HepG2 (cell line): Measurements from ENCODE around the gene RHBDD1. TPM values are rescaled to one million over a fixed set of nuclear protein-coding genes. Genes with fewer than 3 reads are reported as not detected.

Source experiments
- CEBPG ChIP-seq: IDR thresholded peaks from 2 replicates; pipeline ENCODE4 v1.6.1; 2016
- ETV5 ChIP-seq: IDR thresholded peaks from 2 replicates; pipeline ENCODE4 v1.6.1; 2018; ENCODE audit warnings: missing biosample characterization, missing genetic modification reagents, inconsistent platforms, borderline replicate concordance
- HHEX ChIP-seq: IDR thresholded peaks from 2 replicates; pipeline ENCODE4 v1.6.1; 2016; ENCODE audit warnings: control low read depth
- HMG20B ChIP-seq: conservative IDR thresholded peaks from 2 replicates; pipeline ENCODE4 v1.6.1; 2016; ENCODE audit warnings: missing genetic modification reagents, missing compliant biosample characterization
- MBD4 ChIP-seq: IDR thresholded peaks from 2 replicates; pipeline ENCODE4 v1.6.1; 2012; ENCODE audit warnings: low read length, inconsistent platforms, borderline replicate concordance
- MXD4 ChIP-seq: IDR thresholded peaks from 2 replicates; pipeline ENCODE4 v1.6.1; 2016; ENCODE audit warnings: mild to moderate bottlenecking, missing biosample characterization, missing genetic modification reagents
- NFIC ChIP-seq: IDR thresholded peaks from 2 replicates; pipeline ENCODE4 v1.6.1; 2012; ENCODE audit warnings: mild to moderate bottlenecking, low read length, inconsistent platforms
- SOX6 ChIP-seq, 2 experiments: fragments of 450-650 bp in 1 of 2; sonication (generic) in 1 of 2; formaldehyde crosslinking in 1 of 2; IDR thresholded peaks; 2 replicates each; pipeline versions ENCODE4 v1.4.0 to v1.6.1; 2017 to 2020; ENCODE audit warnings: antibody characterized with exemption in 1 of 2, mild to moderate bottlenecking in 1 of 2, missing genetic modification reagents in 1 of 2
- polyA plus RNA-seq, 8 experiments: library from polyadenylated mRNA; depleted of rRNA in 3 of 8; stranded (reverse) in 7 of 8; unstranded in 1 of 8; fragments of >200 nt; fragmentation: Illumina TruSeq in 4 of 8; extraction: Trizol in 4 of 8; gene quantifications; 2 replicates each; pipeline versions ENCODE4 v1.2.1 to v1.2.3, GENCODE V29; 2011 to 2016; ENCODE audit warnings: low read depth in 4 of 8, missing spikeins in 1 of 8, mixed read lengths in 1 of 8; ENCODE audit not compliant: insufficient read depth in 1 of 8
- total RNA-seq, 5 experiments: library from RNA; depleted of rRNA; stranded (reverse); fragments of >200 nt; fragmentation: Illumina TruSeq; extraction: Trizol; gene quantifications; 2 replicates each; pipeline ENCODE4 v1.2.3, GENCODE V29; 2016; ENCODE audit warnings: low read depth in 1 of 5
- TF ChIP-seq, protein P1 (sequence below): sonication (generic); formaldehyde crosslinking; IDR thresholded peaks from 2 replicates; pipeline ENCODE4 v1.5.0; 2020; ENCODE audit warnings: mild to moderate bottlenecking, missing genetic modification reagents
- TF ChIP-seq, protein P2 (sequence below): sonication (generic); formaldehyde crosslinking; IDR thresholded peaks from 2 replicates; pipeline ENCODE4 v1.5.0; 2020; ENCODE audit warnings: mild to moderate bottlenecking, missing genetic modification reagents, borderline replicate concordance
- TF ChIP-seq, protein P3 (sequence below): sonication (generic); formaldehyde crosslinking; IDR thresholded peaks from 2 replicates; pipeline ENCODE4 v1.4.0; 2020; ENCODE audit warnings: missing genetic modification reagents, borderline replicate concordance

The RHBDD1 gene
- total and polyA plus RNA-seq, 2 of the 13 experiments (the other 11 are each of a cell fraction or from before 2014, with no cell fraction given): 8.2 to 9.5 TPM

- TF ChIP-seq HMG20B: 0 out of 2 replicates have a peak, but pooled peaks have one; percentile 57
- TF ChIP-seq MBD4: 0 out of 2 replicates have a peak, but pooled peaks have one; percentile 49
- peak; percentile 84 for TF ChIP-seq HHEX (CRISPR knock-in tag)
- TF ChIP-seq, protein P1, sequence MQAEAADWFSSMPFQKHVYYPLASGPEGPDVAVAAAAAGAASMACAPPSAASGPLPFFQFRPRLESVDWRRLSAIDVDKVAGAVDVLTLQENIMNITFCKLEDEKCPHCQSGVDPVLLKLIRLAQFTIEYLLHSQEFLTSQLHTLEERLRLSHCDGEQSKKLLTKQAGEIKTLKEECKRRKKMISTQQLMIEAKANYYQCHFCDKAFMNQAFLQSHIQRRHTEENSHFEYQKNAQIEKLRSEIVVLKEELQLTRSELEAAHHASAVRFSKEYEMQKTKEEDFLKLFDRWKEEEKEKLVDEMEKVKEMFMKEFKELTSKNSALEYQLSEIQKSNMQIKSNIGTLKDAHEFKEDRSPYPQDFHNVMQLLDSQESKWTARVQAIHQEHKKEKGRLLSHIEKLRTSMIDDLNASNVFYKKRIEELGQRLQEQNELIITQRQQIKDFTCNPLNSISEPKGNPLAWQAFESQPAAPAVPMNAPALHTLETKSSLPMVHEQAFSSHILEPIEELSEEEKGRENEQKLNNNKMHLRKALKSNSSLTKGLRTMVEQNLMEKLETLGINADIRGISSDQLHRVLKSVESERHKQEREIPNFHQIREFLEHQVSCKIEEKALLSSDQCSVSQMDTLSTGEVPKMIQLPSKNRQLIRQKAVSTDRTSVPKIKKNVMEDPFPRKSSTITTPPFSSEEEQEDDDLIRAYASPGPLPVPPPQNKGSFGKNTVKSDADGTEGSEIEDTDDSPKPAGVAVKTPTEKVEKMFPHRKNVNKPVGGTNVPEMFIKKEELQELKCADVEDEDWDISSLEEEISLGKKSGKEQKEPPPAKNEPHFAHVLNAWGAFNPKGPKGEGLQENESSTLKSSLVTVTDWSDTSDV (CRISPR knock-in tag): no peak
- TF ChIP-seq, protein P2, sequence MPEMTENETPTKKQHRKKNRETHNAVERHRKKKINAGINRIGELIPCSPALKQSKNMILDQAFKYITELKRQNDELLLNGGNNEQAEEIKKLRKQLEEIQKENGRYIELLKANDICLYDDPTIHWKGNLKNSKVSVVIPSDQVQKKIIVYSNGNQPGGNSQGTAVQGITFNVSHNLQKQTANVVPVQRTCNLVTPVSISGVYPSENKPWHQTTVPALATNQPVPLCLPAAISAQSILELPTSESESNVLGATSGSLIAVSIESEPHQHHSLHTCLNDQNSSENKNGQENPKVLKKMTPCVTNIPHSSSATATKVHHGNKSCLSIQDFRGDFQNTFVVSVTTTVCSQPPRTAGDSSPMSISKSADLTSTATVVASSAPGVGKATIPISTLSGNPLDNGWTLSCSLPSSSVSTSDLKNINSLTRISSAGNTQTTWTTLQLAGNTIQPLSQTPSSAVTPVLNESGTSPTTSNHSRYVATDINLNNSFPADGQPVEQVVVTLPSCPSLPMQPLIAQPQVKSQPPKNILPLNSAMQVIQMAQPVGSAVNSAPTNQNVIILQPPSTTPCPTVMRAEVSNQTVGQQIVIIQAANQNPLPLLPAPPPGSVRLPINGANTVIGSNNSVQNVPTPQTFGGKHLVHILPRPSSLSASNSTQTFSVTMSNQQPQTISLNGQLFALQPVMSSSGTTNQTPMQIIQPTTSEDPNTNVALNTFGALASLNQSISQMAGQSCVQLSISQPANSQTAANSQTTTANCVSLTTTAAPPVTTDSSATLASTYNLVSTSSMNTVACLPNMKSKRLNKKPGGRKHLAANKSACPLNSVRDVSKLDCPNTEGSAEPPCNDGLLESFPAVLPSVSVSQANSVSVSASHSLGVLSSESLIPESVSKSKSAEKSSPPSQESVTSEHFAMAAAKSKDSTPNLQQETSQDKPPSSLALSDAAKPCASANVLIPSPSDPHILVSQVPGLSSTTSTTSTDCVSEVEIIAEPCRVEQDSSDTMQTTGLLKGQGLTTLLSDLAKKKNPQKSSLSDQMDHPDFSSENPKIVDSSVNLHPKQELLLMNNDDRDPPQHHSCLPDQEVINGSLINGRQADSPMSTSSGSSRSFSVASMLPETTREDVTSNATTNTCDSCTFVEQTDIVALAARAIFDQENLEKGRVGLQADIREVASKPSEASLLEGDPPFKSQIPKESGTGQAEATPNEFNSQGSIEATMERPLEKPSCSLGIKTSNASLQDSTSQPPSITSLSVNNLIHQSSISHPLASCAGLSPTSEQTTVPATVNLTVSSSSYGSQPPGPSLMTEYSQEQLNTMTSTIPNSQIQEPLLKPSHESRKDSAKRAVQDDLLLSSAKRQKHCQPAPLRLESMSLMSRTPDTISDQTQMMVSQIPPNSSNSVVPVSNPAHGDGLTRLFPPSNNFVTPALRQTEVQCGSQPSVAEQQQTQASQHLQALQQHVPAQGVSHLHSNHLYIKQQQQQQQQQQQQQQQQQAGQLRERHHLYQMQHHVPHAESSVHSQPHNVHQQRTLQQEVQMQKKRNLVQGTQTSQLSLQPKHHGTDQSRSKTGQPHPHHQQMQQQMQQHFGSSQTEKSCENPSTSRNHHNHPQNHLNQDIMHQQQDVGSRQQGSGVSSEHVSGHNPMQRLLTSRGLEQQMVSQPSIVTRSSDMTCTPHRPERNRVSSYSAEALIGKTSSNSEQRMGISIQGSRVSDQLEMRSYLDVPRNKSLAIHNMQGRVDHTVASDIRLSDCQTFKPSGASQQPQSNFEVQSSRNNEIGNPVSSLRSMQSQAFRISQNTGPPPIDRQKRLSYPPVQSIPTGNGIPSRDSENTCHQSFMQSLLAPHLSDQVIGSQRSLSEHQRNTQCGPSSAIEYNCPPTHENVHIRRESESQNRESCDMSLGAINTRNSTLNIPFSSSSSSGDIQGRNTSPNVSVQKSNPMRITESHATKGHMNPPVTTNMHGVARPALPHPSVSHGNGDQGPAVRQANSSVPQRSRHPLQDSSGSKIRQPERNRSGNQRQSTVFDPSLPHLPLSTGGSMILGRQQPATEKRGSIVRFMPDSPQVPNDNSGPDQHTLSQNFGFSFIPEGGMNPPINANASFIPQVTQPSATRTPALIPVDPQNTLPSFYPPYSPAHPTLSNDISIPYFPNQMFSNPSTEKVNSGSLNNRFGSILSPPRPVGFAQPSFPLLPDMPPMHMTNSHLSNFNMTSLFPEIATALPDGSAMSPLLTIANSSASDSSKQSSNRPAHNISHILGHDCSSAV (CRISPR knock-in tag): no peak
- no peak for TF ChIP-seq MXD4 (CRISPR knock-in tag)
- peak; percentile 41; the same call in 1 of the 2 replicates for TF ChIP-seq ETV5 (CRISPR knock-in tag)
- TF ChIP-seq NFIC: peak; percentile 89
- TF ChIP-seq, protein P3, sequence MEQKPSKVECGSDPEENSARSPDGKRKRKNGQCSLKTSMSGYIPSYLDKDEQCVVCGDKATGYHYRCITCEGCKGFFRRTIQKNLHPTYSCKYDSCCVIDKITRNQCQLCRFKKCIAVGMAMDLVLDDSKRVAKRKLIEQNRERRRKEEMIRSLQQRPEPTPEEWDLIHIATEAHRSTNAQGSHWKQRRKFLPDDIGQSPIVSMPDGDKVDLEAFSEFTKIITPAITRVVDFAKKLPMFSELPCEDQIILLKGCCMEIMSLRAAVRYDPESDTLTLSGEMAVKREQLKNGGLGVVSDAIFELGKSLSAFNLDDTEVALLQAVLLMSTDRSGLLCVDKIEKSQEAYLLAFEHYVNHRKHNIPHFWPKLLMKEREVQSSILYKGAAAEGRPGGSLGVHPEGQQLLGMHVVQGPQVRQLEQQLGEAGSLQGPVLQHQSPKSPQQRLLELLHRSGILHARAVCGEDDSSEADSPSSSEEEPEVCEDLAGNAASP (CRISPR knock-in tag): peak; percentile 33; the same call in 1 of the 2 replicates
- TF ChIP-seq SOX6 (IDR thresholded peaks at IDR 0.05): no peak
- peak; percentile 85 for TF ChIP-seq SOX6 (CRISPR knock-in tag; IDR thresholded peaks at IDR 0.05)
- peak; percentile 33; the same call in 1 of the 2 replicates for TF ChIP-seq CEBPG (CRISPR knock-in tag)
- TF ChIP-seq, all 625 proteins: peak for 75
Observed at GRCh38 chr2:227038550-227039189, 202.8 kb downstream of the RHBDD1 start (continued).
